Stimulated activated CD8-positive, alpha-beta memory T cell treated with anti-CD3 and anti-CD28 coated beads, Interleukin-15, amount 100 ng/mL, for 1 hour (primary cell): Measurements from ENCODE around the gene ALKBH2.
"Not testable (repeated sequence)": the region's sequence is repeated elsewhere in the genome, so short reads cannot be mapped to it uniquely, and the experiment has no call there.

Source experiments
- DNase-seq: peaks from one replicate; pipeline ENCODE4 v3.0.0-alpha.2; 2020; ENCODE audit warnings: low read depth

The ALKBH2 gene

GRCh38 chr12:109065853-109066193 lies 27.4 kb downstream of the ALKBH2 start:
- DNase-seq = no peak

DNA sequence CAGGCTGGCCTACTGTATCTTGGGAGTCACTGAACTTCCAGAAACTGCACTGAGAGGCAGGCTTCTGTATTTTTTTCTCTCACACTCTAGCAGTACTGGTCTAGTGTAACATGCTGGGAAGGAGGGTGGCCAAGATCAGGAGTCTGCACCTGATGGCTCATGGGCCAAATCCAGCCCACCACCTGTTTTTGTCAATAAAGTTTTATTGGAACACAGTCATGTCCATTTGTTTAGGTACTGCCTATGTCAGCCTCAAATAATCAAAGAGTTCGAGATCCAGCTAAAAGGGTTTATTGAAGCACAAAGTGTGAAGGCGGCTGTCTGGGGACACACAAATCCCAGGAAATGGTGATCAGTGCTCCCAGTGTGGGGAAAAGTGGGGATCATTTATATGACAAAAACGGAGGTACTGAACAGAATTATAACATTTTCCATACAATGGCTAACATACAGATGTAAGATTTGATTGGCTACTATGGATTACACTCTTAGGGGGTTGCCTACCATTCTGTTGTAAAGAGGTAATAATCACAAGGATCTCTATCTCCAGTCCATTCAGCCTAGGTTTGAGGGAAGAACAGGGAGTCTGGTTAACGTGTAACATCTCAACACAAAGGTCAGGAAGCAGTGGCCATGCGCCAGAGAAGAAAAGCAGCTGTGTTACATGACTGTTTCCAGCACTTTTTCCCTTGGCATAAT lies 28.0 kb downstream of the ALKBH2 start:
- no peak for DNase-seq

- no peak for DNase-seq
Measured at GRCh38 chr12:109064143-109064542, 29.1 kb downstream of the ALKBH2 start.

DNA sequence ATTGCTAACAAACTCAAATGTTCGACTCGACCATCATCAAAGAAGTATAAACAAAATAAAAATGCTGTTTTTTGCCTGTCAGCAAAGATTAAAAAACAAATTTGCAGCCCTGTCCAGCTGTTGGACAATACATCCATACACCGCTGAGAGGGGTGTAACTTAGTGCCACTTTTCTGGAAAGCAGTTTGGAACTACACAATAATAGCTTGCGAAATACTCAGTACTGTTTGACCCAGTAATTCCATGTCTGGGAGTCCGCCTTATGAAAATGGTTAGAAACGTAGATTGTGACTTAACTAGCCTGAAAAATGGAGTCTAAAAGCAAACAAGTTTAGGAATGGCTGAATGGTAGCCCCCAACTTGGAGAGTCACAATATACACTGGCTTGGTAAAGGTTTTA lies 34.5 kb downstream of the ALKBH2 start:
- no peak for DNase-seq

DNA sequence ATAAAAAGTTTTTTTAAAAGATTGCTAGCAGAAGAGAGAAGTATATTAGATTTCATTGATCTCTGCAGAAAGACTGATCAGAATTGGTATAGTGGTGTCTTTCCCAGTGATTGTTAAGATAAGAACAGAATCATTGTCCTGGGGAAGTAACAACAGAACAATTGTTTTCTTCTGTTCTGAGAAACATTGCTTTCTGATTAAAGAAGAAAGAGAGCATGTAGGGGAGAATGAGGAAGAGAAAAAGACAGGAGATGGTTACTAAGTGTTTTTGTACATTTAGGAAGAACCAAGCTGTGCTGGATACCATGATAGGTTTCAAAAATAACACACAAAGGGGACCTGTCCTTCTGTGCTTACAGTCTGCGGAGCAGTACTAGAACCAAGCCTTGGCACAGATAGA lies 35.9 kb downstream of the ALKBH2 start:
- no peak for DNase-seq

GRCh38 chr12:109056891-109057290 lies 36.4 kb downstream of the ALKBH2 start:
- DNase-seq = no peak

DNA sequence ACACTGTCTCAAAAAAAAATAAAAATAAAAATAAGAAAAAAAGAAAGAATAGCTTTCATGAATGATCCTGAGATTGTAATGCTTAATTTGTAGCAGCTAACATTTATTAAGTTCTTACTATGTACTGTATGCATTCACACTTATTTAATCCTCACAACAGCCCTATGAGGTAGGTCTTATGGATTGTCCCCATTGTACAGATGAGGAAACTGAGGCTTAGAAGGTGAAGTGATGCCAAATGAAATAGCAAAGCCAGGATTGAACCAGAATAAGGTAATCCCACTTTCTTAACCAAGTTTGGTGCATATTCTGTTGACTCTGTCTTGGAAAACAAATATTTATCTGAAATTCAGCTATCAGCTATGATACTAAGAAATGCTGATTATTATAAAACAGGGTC lies 38.8 kb downstream of the ALKBH2 start:
- DNase-seq = no peak

- DNase-seq = not testable (repeated sequence)
Measured at GRCh38 chr12:109054124-109054513, 39.2 kb downstream of the ALKBH2 start.

DNA sequence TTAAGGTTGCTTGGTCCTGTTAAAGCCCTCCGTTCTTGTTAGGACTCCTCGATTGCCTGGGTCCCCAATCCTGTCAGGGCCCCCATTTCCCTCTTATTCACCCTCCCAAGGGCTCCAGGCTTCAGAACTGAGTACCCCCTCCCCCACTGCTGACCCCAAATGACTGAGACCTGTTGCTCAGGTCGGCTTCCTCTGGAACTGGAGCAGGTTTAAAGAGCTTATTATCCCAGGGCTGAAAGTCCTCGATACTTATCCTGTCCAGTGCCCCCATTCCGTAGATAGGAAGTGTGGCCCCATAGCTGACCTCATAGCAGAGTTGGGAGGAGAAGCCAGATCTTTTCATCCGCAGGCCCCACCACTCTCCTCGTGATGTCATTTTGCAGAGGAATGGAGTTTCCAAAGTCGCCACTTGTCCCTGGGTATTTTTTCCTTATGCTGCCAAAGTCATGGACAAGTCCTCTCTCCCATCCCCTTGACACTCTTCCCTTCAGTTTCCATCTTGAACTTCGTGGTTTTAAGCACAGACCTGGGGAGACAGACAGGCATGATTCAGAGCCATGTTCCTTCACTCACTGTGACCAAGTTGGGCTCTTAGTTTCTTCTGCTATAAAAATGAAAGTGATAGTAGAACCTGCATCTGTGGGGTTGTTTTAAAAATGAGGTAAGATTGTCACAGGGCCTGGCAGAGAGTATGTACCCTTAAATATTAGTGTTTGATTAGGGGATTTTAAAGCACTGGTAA lies 39.7 kb downstream of the ALKBH2 start:
- DNase-seq = no peak

GRCh38 chr12:109052414-109053323 lies 40.6 kb downstream of the ALKBH2 start, which contains the start of gene USP30:
Gene USP30, plus strand, starts transcription at chr12:109052576. Its CDS starts 103 bp downstream, at chr12:109052679.
- peak; percentile 78 for DNase-seq

GRCh38 chr12:109052097-109052413 lies 41.2 kb downstream of the ALKBH2 start:
- DNase-seq = no peak

DNA sequence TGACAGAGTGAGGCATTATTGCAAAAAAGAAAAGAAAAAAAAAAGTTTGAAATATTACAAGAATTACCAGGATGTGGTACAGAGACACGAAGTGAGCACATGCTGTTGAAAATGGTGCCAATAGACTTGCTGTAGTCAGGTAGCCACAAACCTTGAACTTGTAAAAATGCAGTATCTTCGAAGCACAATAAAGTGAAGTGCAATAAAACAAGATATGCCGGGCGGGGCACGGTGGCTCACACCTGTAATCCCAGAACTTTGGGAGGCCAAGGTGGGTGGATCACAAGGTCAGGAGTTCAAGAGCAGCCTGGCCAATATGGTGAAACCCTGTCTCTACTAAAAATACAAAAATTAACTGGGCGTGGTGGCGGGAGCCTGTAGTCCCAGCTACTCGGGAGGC lies 43.5 kb downstream of the ALKBH2 start:
- DNase-seq = not testable (repeated sequence)

- not testable (repeated sequence) for DNase-seq
Measured at GRCh38 chr12:109048706-109049105, 44.6 kb downstream of the ALKBH2 start.

- DNase-seq = no peak
Measured at GRCh38 chr12:109047081-109047805, 46.0 kb downstream of the ALKBH2 start.

- DNase-seq = no peak
Measured at GRCh38 chr12:109044241-109044640, 49.0 kb downstream of the ALKBH2 start.
